WTC11 (cell line): Measurements from ENCODE around the gene CHIA. TPM values are rescaled to one million over a fixed set of nuclear protein-coding genes. Genes with fewer than 3 reads are reported as not detected.

Experiments used
- ATAC-seq: fragments of 200-7000 bp; cut with Tn5 transposase; 2 replicates; pipeline ENCODE4 v1.10.0; 2021; ENCODE audit warnings: mild to moderate bottlenecking, moderate library complexity
- CTCF ChIA-PET: fragments of 300-600 bp; sonication (Branson Sonifier 250); formaldehyde crosslinking; loops from one replicate; lab custom pipeline; 2021; ENCODE audit warnings: antibody characterized with exemption; lab: Charles Lee
- POLR2A ChIA-PET: fragments of 350-600 bp; sonication (Branson Sonifier 250); formaldehyde crosslinking; loops from one replicate; lab custom pipeline; 2021; ENCODE audit warnings: antibody characterized with exemption; lab: Charles Lee
- DNase-seq: peaks from one replicate; pipeline ENCODE4 v3.0.0; 2021; ENCODE audit warnings: low spot score
- H3K27ac Mint-ChIP-seq: 2 replicates; pipeline ENCODE4 v1.8.0; 2021; ENCODE audit warnings: mixed read lengths
- H3K27me3 Mint-ChIP-seq: 2 replicates; pipeline ENCODE4 v1.8.0; 2021; ENCODE audit warnings: low read depth, mild to moderate bottlenecking, moderate library complexity, mixed read lengths
- H3K36me3 Mint-ChIP-seq: 2 replicates; pipeline ENCODE4 v1.8.0; 2021; ENCODE audit warnings: mixed read lengths
- H3K4me1 Mint-ChIP-seq: 2 replicates; pipeline ENCODE4 v1.8.0; 2022; ENCODE audit warnings: mixed read lengths
- H3K4me3 Mint-ChIP-seq: 2 replicates; pipeline ENCODE4 v1.8.0; 2021; ENCODE audit warnings: mild to moderate bottlenecking, moderate library complexity, mixed read lengths
- H3K9me3 Mint-ChIP-seq: 2 replicates; pipeline ENCODE4 v1.8.0; 2021; ENCODE audit warnings: mixed read lengths
- ATF1 ChIP-seq: sonication (generic); formaldehyde crosslinking; IDR thresholded peaks from 2 replicates; pipeline ENCODE4 v1.8.1; 2023; ENCODE audit warnings: mild to moderate bottlenecking, moderate library complexity, missing genetic modification reagents
- CREB1 ChIP-seq: sonication (generic); formaldehyde crosslinking; IDR thresholded peaks from 2 replicates; pipeline ENCODE4 v1.8.0; 2023; ENCODE audit warnings: mild to moderate bottlenecking, missing genetic modification reagents
- CTCF ChIP-seq: fragments of 200-600 bp; IDR thresholded peaks from 2 replicates; pipeline ENCODE4 v1.8.0; 2022; ENCODE audit warnings: antibody characterized with exemption
- E2F1 ChIP-seq: sonication (generic); formaldehyde crosslinking; IDR thresholded peaks from 2 replicates; pipeline ENCODE4 v1.8.0; 2022; ENCODE audit warnings: mild to moderate bottlenecking, missing genetic modification reagents
- FOXJ3 ChIP-seq: sonication (generic); formaldehyde crosslinking; IDR thresholded peaks from 2 replicates; pipeline ENCODE4 v1.9.0; 2021; ENCODE audit warnings: missing genetic modification reagents, mild to moderate bottlenecking, borderline replicate concordance
- FOXP1 ChIP-seq: sonication (generic); formaldehyde crosslinking; IDR thresholded peaks from 2 replicates; pipeline ENCODE4 v1.8.0; 2022; ENCODE audit warnings: missing genetic modification reagents, mild to moderate bottlenecking, moderate library complexity, borderline replicate concordance
- GABPB1 ChIP-seq: sonication (generic); formaldehyde crosslinking; IDR thresholded peaks from 2 replicates; pipeline ENCODE4 v1.8.1; 2023; ENCODE audit warnings: mild to moderate bottlenecking, missing genetic modification reagents
- GTF2I ChIP-seq: fragments of 250-450 bp; sonication (Bioruptor Pico); conservative IDR thresholded peaks from 2 replicates; pipeline ENCODE4 v1.4.0; 2021; ENCODE audit warnings: mild to moderate bottlenecking
- HMGXB4 ChIP-seq: sonication (generic); formaldehyde crosslinking; IDR thresholded peaks from 2 replicates; pipeline ENCODE4 v1.8.1; 2023; ENCODE audit warnings: mild to moderate bottlenecking, moderate library complexity, missing genetic modification reagents
- MYBL2 ChIP-seq: sonication (generic); formaldehyde crosslinking; IDR thresholded peaks from 2 replicates; pipeline ENCODE4 v1.8.1; 2023; ENCODE audit warnings: mild to moderate bottlenecking, moderate library complexity, missing genetic modification reagents
- OVOL2 ChIP-seq: fragments of 250-450 bp; sonication (Bioruptor Pico); IDR thresholded peaks from 2 replicates; pipeline ENCODE4 v1.9.0; 2021; ENCODE audit warnings: mild to moderate bottlenecking, borderline replicate concordance
- RORB ChIP-seq: fragments of 250-450 bp; sonication (Bioruptor Pico); IDR thresholded peaks from 2 replicates; pipeline ENCODE4 v1.9.0; 2021; ENCODE audit warnings: mild to moderate bottlenecking
- SOX15 ChIP-seq: fragments of 250-450 bp; sonication (Bioruptor Pico); IDR thresholded peaks from 2 replicates; pipeline ENCODE4 v1.9.0; 2021; ENCODE audit warnings: mild to moderate bottlenecking
- TCF7 ChIP-seq: sonication (generic); formaldehyde crosslinking; IDR thresholded peaks from 2 replicates; pipeline ENCODE4 v1.8.0; 2022; ENCODE audit warnings: mild to moderate bottlenecking, low read depth, missing genetic modification reagents, moderate library complexity
- TEAD1 ChIP-seq: sonication (generic); formaldehyde crosslinking; IDR thresholded peaks from 2 replicates; pipeline ENCODE4 v1.8.0; 2022; ENCODE audit warnings: mild to moderate bottlenecking, missing genetic modification reagents
- TEAD4 ChIP-seq: sonication (generic); formaldehyde crosslinking; IDR thresholded peaks from 2 replicates; pipeline ENCODE4 v1.8.0; 2022; ENCODE audit warnings: mild to moderate bottlenecking, missing genetic modification reagents
- TP53 ChIP-seq: sonication (generic); formaldehyde crosslinking; IDR thresholded peaks from 2 replicates; pipeline ENCODE4 v1.8.1; 2023; ENCODE audit warnings: mild to moderate bottlenecking, missing genetic modification reagents
- USF1 ChIP-seq: sonication (generic); formaldehyde crosslinking; IDR thresholded peaks from 2 replicates; pipeline ENCODE4 v1.8.0; 2022; ENCODE audit warnings: mild to moderate bottlenecking, missing genetic modification reagents
- USF2 ChIP-seq: sonication (generic); formaldehyde crosslinking; IDR thresholded peaks from 2 replicates; pipeline ENCODE4 v1.8.1; 2023; ENCODE audit warnings: mild to moderate bottlenecking, missing genetic modification reagents, moderate library complexity
- ZNF121 ChIP-seq: sonication (generic); formaldehyde crosslinking; IDR thresholded peaks from 2 replicates; pipeline ENCODE4 v1.8.0; 2023; ENCODE audit warnings: missing genetic modification reagents
- ZNF263 ChIP-seq: sonication (generic); formaldehyde crosslinking; IDR thresholded peaks from 2 replicates; pipeline ENCODE4 v1.8.1; 2022; ENCODE audit warnings: low read depth, mild to moderate bottlenecking, moderate library complexity, missing genetic modification reagents
- ZNF281 ChIP-seq: sonication (generic); formaldehyde crosslinking; IDR thresholded peaks from 2 replicates; pipeline ENCODE4 v1.8.0; 2023; ENCODE audit warnings: mild to moderate bottlenecking, missing genetic modification reagents
- ZNF532 ChIP-seq: fragments of 250-450 bp; sonication (Bioruptor Pico); IDR thresholded peaks from 2 replicates; pipeline ENCODE4 v1.9.0; 2021; ENCODE audit warnings: mild to moderate bottlenecking, borderline replicate concordance
- ZNF671 ChIP-seq: fragments of 250-450 bp; sonication (Bioruptor Pico); IDR thresholded peaks from 2 replicates; pipeline ENCODE4 v1.8.0; 2021; ENCODE audit warnings: mild to moderate bottlenecking
- total RNA-seq: library from RNA; stranded (reverse); gene quantifications from 3 replicates; pipeline ENCODE4 v1.2.3, GENCODE V29; 2021

CHIA gene
- total RNA-seq, 1 experiment from 2014 or later = not detected

GRCh38 chr1:111346089-111346885 is 55.6 kb downstream of the CHIA start:
- CTCF ChIA-PET = interaction anchor here (0.6 to 2.8 kb wide), 12 partner anchors 13 to 206 kb away, joined by 3 to 17 read pairs (median 3); partner anchors contain the start of genes CEPT1 and DRAM2
- peak; percentile 92 for ATAC-seq
- Mint-ChIP-seq H3K4me1 (peaks cover 28% of the 10 kb centered on the region), H3K9me3 (no peaks in the 10 kb centered on the region), H3K36me3 (no peaks in the 10 kb centered on the region), H3K27me3 (peaks cover 3% of the 10 kb centered on the region; the same call in 1 of the 2 replicates), H3K4me3 (peak overlapping the region; percentile 87), H3K27ac (peak overlapping the region; percentile 90)
- DNase-seq = peak; percentile 96
- POLR2A ChIA-PET = interaction anchor here (0.7 to 1.2 kb wide), 2 partner anchors 102 to 314 kb away, joined by 3 to 5 read pairs; partner anchors contain the start of gene WDR77
- TF ChIP-seq HMGXB4 = no peak
- TF ChIP-seq RORB = no peak
- TF ChIP-seq TCF7 (CRISPR knock-in tag) = no peak
- no peak for TF ChIP-seq ATF1 (CRISPR knock-in tag)
- TF ChIP-seq ZNF532 = 0 out of 2 replicates have a peak, but pooled peaks have one; percentile 31
- TF ChIP-seq ZNF281 (CRISPR knock-in tag) = no peak
- no peak for TF ChIP-seq ZNF121 (CRISPR knock-in tag)
- no peak for TF ChIP-seq FOXP1
- TF ChIP-seq GABPB1 = no peak
- TF ChIP-seq CTCF = no peak
- no peak for TF ChIP-seq MYBL2 (CRISPR knock-in tag)
- TF ChIP-seq OVOL2 (CRISPR knock-in tag) = no peak
- TF ChIP-seq USF1 (CRISPR knock-in tag) = peak; percentile 74; the same call in 1 of the 2 replicates
- TF ChIP-seq GTF2I = no peak
- TF ChIP-seq TEAD1 (CRISPR knock-in tag) = 0 out of 2 replicates have a peak, but pooled peaks have one; percentile 11
- no peak for TF ChIP-seq E2F1
- no peak for TF ChIP-seq ZNF263
- TF ChIP-seq CREB1 (CRISPR knock-in tag) = no peak
- TF ChIP-seq SOX15 = no peak
- no peak for TF ChIP-seq TP53 (CRISPR knock-in tag)
- TF ChIP-seq ZNF671 (CRISPR knock-in tag) = no peak
- TF ChIP-seq USF2 = peak; percentile 81
- no peak for TF ChIP-seq TEAD4
- no peak for TF ChIP-seq FOXJ3 (CRISPR knock-in tag)
